HUES64 (cell line): ENCODE results near the gene EBPL.

Source experiments
- H3K27ac ChIP-seq: 2 replicates; pipeline ENCODE4 v1.7.0; 2013; ENCODE audit warnings: low read depth, low read length, inconsistent platforms
- H3K27me3 ChIP-seq: 2 replicates; pipeline ENCODE4 v1.6.1; 2013; ENCODE audit warnings: mild to moderate bottlenecking, low read length; ENCODE audit not compliant: insufficient read depth
- H3K36me3 ChIP-seq: 2 replicates; pipeline ENCODE4 v1.6.1; 2013; ENCODE audit warnings: mild to moderate bottlenecking, low read length; ENCODE audit not compliant: insufficient read depth
- H3K4me1 ChIP-seq: 2 replicates; pipeline ENCODE4 v1.6.1; 2013; ENCODE audit warnings: mild to moderate bottlenecking, low read length, moderate library complexity; ENCODE audit not compliant: insufficient read depth
- H3K4me3 ChIP-seq: 2 replicates; pipeline ENCODE4 v1.5.1; 2013; ENCODE audit warnings: mild to moderate bottlenecking, low read length, moderate library complexity
- H3K9ac ChIP-seq: 2 replicates; pipeline ENCODE4 v1.6.1; 2013; ENCODE audit warnings: mild to moderate bottlenecking, low read depth, low read length
- H3K9me3 ChIP-seq: 2 replicates; pipeline ENCODE4 v1.6.1; 2013; ENCODE audit warnings: low read depth, low read length; ENCODE audit not compliant: insufficient read depth
- WGBS: fragments of 150-250, 120-280 bp; methylation state at CpG from one replicate; pipeline ENCODE4 v1.1.7; 2013; ENCODE audit warnings: missing lambda C conversion rate; 5-methylcytosine and 5-hydroxymethylcytosine counted together

Gene EBPL

DNA sequence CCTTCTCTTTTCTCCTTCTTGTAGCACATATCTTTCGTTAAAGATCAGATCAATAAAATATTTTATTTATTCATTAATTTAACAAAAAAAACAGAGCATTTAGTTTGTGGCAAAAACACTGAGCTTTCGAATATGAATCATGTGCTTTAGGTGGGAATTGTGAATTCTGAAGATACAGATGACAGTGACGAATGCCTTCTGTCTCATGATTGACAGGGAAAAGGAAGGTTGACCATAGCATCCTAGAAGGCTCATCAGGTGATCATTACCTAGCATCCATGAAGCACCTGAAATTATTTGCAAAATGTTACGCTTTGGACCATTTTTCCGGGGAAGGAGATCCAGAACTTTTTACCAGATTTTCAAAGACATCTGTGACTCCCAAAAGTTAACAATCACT lies 59.1 kb downstream of the EBPL start:
- H3K9ac ChIP-seq = no peak overlapping the region
- H3K9me3 ChIP-seq = no peaks in the 10 kb centered on the region
- no peaks in the 10 kb centered on the region for H3K36me3 ChIP-seq
- H3K27ac ChIP-seq = no peak overlapping the region
- peaks cover 13% of the 10 kb centered on the region; the same call in 1 of the 2 replicates for H3K4me1 ChIP-seq
- H3K4me3 ChIP-seq = no peak overlapping the region
- H3K27me3 ChIP-seq = no peaks in the 10 kb centered on the region
- WGBS = 93% methylated on average over 4 of the region's 5 CpGs

DNA sequence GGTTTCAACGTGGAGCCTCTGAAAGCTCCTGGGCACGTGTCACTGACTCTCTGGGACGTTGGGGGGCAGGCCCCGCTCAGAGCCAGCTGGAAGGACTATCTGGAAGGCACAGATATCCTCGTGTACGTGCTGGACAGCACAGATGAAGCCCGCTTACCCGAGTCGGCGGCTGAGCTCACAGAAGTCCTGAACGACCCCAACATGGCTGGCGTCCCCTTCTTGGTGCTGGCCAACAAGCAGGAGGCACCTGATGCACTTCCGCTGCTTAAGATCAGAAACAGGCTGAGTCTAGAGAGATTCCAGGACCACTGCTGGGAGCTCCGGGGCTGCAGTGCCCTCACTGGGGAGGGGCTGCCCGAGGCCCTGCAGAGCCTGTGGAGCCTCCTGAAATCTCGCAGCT lies 60.7 kb downstream of the EBPL start:
- Histone ChIP-seq H3K4me3 (no peak overlapping the region), H3K36me3 (no peaks in the 10 kb centered on the region), H3K27me3 (no peaks in the 10 kb centered on the region), H3K9ac (no peak overlapping the region), H3K27ac (no peak overlapping the region), H3K4me1 (peaks cover 5% of the 10 kb centered on the region; the same call in 1 of the 2 replicates), H3K9me3 (no peaks in the 10 kb centered on the region)
- 90% methylated on average over 16 of the region's 16 CpGs for WGBS

DNA sequence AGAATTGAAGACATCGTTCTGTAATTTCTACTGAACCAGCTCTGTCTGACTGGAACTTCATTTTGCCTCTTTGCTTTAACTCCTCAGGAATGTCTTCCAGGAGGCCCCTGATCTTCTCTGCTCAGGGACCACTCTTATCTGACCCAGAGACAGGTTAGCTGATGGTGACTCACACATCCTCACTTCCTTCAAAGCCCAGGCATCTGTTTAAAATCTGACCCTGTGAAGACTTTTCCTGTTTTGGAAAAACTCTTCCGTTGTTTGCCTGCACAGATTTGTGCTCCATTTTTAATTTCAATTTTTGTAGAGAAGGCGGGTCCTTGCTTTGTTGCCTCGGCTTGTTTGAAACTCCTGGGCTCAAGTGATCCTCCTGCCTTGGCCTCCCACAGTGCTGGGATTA lies 61.3 kb downstream of the EBPL start:
- H3K27me3 ChIP-seq = no peaks in the 10 kb centered on the region
- H3K4me1 ChIP-seq = peaks cover under 1% of the 10 kb centered on the region; the same call in 1 of the 2 replicates
- no peak overlapping the region for H3K4me3 ChIP-seq
- no peaks in the 10 kb centered on the region for H3K9me3 ChIP-seq
- H3K9ac ChIP-seq = no peak overlapping the region
- WGBS = 93% methylated on average over 4 of the region's 4 CpGs
- no peak overlapping the region for H3K27ac ChIP-seq
- H3K36me3 ChIP-seq = no peaks in the 10 kb centered on the region

DNA sequence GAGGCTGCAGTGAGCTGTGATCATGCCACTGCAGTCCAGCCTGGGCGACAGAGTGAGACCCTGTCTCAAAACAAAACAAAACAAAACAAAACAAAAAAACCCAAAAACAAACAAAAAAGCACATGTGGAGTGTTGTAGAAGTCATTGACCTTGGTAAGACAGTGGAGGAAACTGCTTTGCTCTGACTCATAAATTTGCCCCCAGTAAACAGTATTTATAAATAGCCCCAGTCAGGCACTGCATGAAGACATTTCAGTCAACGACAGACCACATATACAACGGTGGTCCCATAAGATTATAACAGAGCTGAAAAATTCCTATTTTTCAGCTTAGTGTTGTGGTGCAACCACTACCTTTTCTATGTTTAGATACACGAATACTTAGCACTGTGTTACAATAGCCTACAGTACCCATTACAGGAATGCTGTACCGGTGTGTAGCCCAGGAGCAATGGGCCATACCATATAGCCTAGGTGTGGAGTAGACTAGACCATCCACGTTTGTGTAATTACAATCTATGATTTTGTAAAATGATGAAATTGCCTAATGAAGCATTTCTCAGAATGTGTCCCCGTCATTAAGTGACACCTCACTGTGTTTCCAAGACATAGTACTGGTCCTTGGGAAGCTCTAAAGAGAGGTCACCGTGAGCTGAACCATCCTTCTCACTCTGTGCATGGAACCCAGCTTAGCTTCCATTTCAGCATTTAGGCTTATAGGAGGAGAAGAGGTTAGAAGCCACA lies 61.9 kb downstream of the EBPL start:
- Histone ChIP-seq H3K9ac (no peak overlapping the region), H3K9me3 (no peaks in the 10 kb centered on the region), H3K27ac (no peak overlapping the region), H3K4me1 (no peaks in the 10 kb centered on the region), H3K27me3 (no peaks in the 10 kb centered on the region), H3K36me3 (no peaks in the 10 kb centered on the region), H3K4me3 (no peak overlapping the region)
- WGBS = 94% methylated on average over 7 of the region's 8 CpGs

DNA sequence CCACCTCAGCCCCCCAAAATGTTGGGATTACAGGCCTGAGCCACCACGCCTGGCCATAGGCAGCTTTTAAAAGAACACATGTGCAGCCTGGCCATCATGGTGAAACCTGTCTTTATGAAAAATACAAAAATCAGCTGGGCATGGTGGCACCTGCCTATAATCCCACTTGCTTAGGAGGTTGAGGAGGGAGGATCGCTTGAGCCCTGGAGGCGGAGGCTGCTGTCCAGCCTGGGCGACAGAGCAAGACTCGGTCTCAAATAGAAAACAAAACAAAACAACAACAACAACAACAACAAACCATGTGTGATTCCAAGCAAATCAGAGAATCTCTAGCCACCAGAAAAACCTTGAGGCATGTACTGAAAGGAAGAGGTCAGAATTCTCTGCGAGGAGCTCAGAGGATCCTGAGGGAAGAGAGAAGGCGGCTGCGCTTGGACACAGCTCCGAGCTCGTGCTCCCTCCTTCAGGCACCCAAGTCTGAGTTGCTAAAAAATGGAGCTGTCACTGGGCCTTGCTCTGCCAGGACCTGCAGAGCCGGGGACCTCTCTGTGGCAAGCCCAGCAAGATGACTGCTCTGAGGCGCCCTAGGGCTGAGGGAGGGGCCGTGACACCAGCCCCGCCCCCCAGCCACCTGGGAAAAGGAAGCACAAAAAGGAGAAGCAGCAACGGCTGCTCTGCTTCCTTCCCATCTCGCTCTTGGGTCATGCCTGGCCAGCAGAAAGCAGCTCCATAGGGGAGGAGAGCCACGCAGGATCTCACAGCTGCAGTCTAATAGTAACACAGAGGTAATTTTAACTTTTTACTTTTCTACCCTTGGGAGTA lies 63.2 kb downstream of the EBPL start, which contains the start of gene ARL11:
TSS of gene ARL11 (plus strand) at position 677 of the 822 bp plus-strand sequence. CDS start 1,941 bp downstream, outside the sequence.
- 0 out of 2 replicates have a peak within 1 kb of the TSS, but pooled peaks have one; percentile 17 for H3K9ac ChIP-seq
- no peaks in the 10 kb centered on the region for H3K36me3 ChIP-seq
- peak within 1 kb of the TSS; percentile 51 for H3K4me3 ChIP-seq
- H3K27ac ChIP-seq = no peak within 1 kb of the TSS
- H3K27me3 ChIP-seq = no peaks in the 10 kb centered on the region
- 42% methylated on average over 17 of the region's 17 CpGs for WGBS
- H3K4me1 ChIP-seq = no peaks in the 10 kb centered on the region
- no peaks in the 10 kb centered on the region for H3K9me3 ChIP-seq

DNA sequence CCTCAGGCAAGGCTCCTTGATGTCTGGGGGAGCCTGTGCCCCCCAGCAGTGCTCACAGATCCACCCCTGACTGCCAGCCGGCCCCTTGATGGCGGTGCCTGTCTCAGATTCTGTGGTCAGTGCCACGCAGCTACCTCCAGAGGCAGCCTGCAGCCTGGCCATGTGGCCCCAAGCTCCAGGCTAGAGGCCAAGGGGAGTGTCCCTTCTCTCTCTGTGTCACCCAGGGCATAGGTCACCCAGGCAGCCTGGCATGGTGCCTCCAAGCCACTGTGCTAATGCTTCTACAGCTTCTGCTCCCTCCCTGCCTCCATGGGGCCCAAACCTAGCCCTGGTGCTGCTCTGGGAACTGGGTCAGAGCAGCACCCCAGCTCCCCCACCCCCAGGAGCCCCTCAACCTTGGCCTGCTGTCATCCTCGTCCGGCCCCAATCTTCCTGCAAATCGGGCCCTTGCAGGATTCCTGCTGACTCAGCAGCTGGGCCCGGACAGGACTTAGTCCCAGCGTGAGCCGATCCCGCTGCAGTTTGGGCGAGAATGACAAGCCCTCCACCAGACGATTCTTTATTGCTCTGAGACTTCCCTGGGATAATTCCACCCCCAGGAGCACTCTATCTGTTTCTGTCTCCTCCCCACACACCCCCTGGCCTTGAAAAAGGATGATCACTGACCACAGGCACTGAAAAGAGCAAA lies 65.8 kb downstream of the EBPL start:
- H3K27me3 ChIP-seq = no peaks in the 10 kb centered on the region
- H3K9me3 ChIP-seq = no peaks in the 10 kb centered on the region
- no peaks in the 10 kb centered on the region for H3K4me1 ChIP-seq
- WGBS = 81% methylated on average over 12 of the region's 12 CpGs
- no peak overlapping the region for H3K9ac ChIP-seq
- H3K4me3 ChIP-seq = no peak overlapping the region
- no peak overlapping the region for H3K27ac ChIP-seq
- H3K36me3 ChIP-seq = no peaks in the 10 kb centered on the region

DNA sequence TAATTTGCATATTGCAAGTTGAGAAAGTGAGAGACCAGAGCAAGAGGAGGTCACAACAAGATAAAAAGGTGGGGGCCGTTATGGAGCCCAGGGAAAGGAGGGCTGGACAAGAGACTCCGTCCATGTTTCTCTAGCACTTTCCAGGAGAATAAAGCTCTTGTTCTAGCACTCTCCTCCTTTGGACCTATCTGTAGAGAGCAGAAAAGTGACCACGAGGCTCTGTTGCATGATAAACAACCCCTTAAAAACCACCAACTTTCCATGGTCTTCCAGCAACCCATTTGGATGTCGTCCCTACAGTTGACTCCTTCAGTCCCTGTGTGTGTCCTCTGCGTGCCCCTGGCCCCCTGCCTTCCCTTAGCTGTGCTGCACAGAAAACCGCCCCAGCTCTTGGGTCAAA lies 67.1 kb downstream of the EBPL start:
- H3K4me1 ChIP-seq = no peaks in the 10 kb centered on the region

DNA sequence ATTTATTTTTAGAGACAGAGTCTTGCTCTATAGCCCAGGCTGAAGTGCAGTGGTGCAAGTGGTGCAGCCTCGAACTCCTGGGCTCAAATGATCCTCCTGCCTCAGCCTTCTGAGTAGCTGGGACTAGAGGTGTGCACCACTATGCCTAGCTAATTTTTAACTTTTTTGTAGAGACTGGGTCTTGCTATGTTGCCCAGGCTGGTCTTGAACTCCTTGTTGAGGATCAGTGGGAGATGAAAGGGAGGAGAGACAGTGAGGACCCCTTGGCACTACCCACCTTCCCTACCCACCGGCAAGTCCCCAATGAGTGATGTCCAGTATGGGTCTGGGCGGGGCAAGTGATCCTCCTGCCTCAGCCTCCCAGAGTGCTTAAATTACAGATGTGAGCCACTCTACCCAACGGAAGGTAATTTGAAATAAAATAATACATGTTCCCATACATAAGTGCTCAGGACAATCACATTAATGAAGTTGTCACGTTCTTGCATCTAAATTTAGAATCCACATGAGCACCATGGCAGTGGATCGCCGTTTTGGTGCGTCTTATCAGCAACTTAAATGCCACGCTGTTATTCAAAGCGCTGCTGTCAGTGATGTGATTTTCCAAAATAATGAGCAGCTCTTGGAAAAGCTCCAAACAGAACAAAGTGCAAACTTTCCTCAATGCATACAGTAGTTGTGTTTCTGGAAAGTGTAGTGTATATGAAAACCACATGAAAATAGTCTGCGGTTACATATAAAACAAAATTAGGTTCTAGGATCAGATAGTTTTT lies 68.9 kb downstream of the EBPL start:
- WGBS = 94% methylated on average over 10 of the region's 11 CpGs
- Histone ChIP-seq H3K4me3 (no peak overlapping the region), H3K27ac (no peak overlapping the region), H3K4me1 (no peaks in the 10 kb centered on the region), H3K9ac (no peak overlapping the region), H3K9me3 (no peaks in the 10 kb centered on the region), H3K36me3 (no peaks in the 10 kb centered on the region), H3K27me3 (no peaks in the 10 kb centered on the region)

More for the DNA sequence above, 67.1 kb downstream of the EBPL start:
- H3K36me3 ChIP-seq = no peaks in the 10 kb centered on the region
- H3K27ac ChIP-seq = no peak overlapping the region
- no peaks in the 10 kb centered on the region for H3K27me3 ChIP-seq
- 94% methylated on average over 6 of the region's 6 CpGs for WGBS
- H3K4me3 ChIP-seq = no peak overlapping the region
- H3K9me3 ChIP-seq = no peaks in the 10 kb centered on the region
- H3K9ac ChIP-seq = no peak overlapping the region

DNA sequence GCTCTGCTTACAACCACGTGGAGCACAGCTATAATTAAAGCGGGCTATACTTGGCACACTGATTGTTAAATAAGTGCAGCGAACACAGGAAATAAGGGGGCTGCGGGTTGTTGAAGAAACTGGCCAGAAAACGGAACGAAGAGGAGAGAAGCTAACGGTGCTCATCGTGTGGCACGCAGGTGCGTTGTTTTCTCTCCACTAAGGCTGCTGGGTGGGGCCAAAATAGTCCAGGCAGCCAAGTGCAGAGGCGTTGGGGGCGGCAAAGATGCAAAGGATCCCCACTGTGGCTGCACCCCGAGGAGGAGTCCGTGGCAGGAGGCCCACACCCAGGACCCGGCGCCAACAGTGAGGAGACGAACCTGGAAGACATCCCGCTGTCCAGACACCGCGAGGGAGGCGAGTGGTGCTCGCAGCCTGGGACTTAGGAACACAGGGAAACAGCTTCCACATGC lies 71.1 kb downstream of the EBPL start:
- H3K36me3 ChIP-seq = no peaks in the 10 kb centered on the region
- 90% methylated on average over 22 of the region's 22 CpGs for WGBS
- no peaks in the 10 kb centered on the region for H3K4me1 ChIP-seq
- no peak overlapping the region for H3K27ac ChIP-seq
- H3K9ac ChIP-seq = no peak overlapping the region
- no peak overlapping the region for H3K4me3 ChIP-seq
- no peaks in the 10 kb centered on the region for H3K27me3 ChIP-seq
- no peaks in the 10 kb centered on the region for H3K9me3 ChIP-seq

DNA sequence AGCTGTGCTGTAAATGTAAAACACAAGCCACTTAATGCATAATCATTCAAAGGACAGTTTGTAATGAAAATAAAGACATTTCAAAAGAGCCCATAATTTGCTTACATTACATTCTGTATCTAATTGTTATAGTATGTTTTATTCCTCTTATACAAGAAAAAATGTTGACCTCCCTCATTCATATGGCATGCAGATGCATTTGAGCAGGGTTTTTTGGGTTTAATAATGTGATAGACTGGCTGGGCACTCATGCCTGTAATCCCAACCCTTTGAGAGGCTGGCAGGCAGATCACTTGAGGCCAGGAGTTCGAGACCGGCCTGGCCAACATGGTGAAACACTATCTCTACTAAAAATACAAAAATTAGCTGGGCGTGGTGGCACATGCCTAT lies 74.6 kb downstream of the EBPL start:
- Histone ChIP-seq H3K27ac (no peak overlapping the region), H3K9ac (no peak overlapping the region), H3K36me3 (no peaks in the 10 kb centered on the region), H3K9me3 (no peaks in the 10 kb centered on the region), H3K4me3 (no peak overlapping the region), H3K4me1 (no peaks in the 10 kb centered on the region), H3K27me3 (no peaks in the 10 kb centered on the region)
- WGBS = 95% methylated on average over 3 of the region's 3 CpGs
